ENCODE measurements around the gene ERCC6. TPM values are rescaled to one million over a fixed set of nuclear protein-coding genes. Genes with fewer than 3 reads are reported as not detected.

The ERCC6 gene
- total RNA-seq (2022; extraction: Qiagen RNA extraction) = 6.7 to 7.5 TPM (median 7.2 TPM) in 5 replicates

GRCh38 chr10:49538381-49539319, at the start of gene ERCC6:
ERCC6 (minus strand) TSS chr10:49539121.

Other genes starting within 250 kb of the ERCC6 start
- not detected in 5 replicates for gene C10orf71, start 240.0 kb downstream of the ERCC6 start, total RNA-seq (2022; extraction: Qiagen RNA extraction)
- 0.05 TPM in 1 of 5 replicates, not detected in the others for gene DRGX, start 143.0 kb downstream of the ERCC6 start, total RNA-seq (2022; extraction: Qiagen RNA extraction)
- not detected in 5 replicates for gene SLC18A3, start 71.2 kb upstream of the ERCC6 start, total RNA-seq (2022; extraction: Qiagen RNA extraction)
- not detected in 5 replicates for gene CHAT, start 74.9 kb upstream of the ERCC6 start, total RNA-seq (2022; extraction: Qiagen RNA extraction)
- not detected in 5 replicates for gene C10orf53, start 140.5 kb upstream of the ERCC6 start, total RNA-seq (2022; extraction: Qiagen RNA extraction)
- gene OGDHL, start 223.2 kb upstream of the ERCC6 start, total RNA-seq (2022; extraction: Qiagen RNA extraction) = 0.16 to 0.46 TPM (median 0.25 TPM) in 5 replicates